ENCODE data around the gene DSG3.
"Not testable (repeated sequence)": the region's sequence is repeated elsewhere in the genome, so short reads cannot be mapped to it uniquely, and the experiment has no call there.

Gene DSG3

DNA sequence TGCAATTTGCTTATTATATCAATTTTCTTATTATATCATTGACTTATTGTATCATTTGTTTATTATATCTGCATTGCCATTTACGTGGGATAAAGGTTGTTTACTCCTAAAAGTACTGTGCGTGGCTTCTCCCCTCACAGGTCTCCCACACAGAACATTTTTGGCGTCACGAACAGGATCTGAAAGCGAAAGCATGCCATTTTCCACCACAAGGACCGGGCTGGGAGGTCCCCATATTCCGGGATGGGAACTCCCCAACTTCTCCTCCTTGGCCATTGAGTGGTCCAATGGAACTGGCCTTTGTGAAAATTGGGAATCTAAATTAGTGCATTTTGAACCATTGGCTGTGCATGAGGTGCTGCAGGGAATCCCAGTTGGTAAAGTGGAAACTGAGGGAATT lies 45.6 kb downstream of the DSG3 start:
- DNase-seq = no peak

DNA sequence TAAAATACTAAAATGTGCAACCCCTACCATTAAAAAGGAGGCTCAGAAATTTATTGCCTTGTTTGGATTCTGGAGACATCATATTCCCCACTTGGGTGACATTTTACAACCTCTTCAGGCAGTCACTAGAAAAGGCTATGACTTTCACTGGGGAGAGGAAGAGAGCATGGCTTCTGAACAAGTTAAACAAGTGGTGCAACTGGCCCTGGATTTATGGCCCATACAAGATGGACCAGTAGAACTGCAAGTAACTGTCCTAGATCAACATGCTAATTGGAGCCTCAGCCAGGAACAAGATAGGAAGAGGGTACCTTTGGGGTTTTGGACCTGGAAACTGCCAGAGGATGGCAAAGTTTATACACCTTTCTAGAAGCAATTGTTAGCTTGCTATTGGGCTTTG lies 46.4 kb downstream of the DSG3 start:
- no peak for DNase-seq

GRCh38 chr18:31494705-31495244 lies 47.2 kb downstream of the DSG3 start:
- DNase-seq = not testable (repeated sequence)

DNA sequence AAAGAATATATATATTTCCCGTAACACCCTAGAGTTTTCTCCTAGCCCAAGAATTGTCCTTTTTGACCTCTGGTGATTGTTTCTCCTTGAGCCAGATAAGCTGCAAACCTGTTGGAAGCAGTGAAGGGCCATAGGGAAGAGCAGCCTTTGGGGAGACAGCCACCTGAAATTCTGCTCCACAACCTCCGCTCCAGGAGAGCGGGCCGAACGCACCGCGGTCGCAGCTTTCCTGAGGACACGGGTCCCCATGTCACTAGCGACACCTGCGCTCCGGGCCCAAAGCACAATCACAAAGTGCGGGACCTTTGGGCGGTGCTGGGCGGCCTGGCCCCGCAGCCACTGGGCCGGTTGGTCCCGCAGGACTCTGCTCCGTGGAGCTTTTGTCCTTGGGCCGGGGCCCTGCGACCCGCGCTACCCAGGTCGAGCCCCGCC lies 49.9 kb downstream of the DSG3 start:
- DNase-seq = no peak

- DNase-seq = no peak
These were observed 50.5 kb downstream of the DSG3 start, which contains the start of gene DSG2 for GRCh38 chr18:31497836-31498573. DSG2 (plus strand) TSS chr18:31498177; CDS start chr18:31498252, 75 bp downstream.

- DNase-seq = no peak
These were observed 51.3 kb downstream of the DSG3 start for GRCh38 chr18:31498574-31499524.

GRCh38 chr18:31500051-31500688 lies 52.6 kb downstream of the DSG3 start:
- DNase-seq = no peak

GRCh38 chr18:31503011-31503410 lies 55.5 kb downstream of the DSG3 start:
- no peak for DNase-seq

- no peak for DNase-seq
These were observed 57.1 kb downstream of the DSG3 start for GRCh38 chr18:31504455-31505147.

GRCh38 chr18:31505156-31505555 lies 57.6 kb downstream of the DSG3 start:
- no peak for DNase-seq

GRCh38 chr18:31506024-31506742 lies 58.6 kb downstream of the DSG3 start:
- peak; percentile 26 for DNase-seq

DNA sequence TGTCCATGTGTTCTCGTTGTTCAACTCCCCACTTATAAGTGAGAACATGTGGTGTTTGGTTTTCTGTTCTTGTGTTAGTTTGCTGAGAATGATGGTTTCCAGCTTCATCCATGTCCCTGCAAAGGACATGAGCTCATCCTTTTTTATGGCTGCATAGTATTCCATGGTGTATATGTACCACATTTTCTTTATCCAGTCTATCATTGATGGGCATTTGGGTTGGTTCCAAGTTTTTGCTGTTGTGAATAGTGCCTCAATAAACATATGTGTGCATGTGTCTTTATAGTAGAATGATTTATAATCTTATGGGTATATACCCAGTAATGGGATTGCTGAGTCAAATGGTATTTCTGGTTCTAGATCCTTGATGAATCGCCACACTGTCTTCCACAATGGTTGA lies 59.6 kb downstream of the DSG3 start:
- DNase-seq = not testable (repeated sequence)

DNA sequence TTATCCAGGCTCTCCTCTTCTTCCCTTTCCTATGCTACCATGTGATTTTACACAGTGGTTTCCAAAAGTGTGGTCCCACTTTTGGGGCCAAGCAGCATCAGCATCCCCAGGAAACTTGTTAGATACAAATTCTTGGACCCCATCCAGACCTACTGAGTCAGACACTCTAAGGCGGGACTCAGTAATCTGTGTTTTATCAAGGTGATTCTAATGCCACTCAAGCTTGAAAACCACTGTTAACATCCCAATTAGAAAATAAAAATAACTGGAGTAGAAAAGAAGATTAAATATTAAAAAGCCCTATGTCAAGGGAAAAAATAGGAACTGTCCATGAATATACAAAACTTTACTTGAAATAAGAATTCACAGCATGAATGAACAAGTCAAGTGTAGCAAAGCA lies 61.2 kb downstream of the DSG3 start:
- DNase-seq = no peak

DNA sequence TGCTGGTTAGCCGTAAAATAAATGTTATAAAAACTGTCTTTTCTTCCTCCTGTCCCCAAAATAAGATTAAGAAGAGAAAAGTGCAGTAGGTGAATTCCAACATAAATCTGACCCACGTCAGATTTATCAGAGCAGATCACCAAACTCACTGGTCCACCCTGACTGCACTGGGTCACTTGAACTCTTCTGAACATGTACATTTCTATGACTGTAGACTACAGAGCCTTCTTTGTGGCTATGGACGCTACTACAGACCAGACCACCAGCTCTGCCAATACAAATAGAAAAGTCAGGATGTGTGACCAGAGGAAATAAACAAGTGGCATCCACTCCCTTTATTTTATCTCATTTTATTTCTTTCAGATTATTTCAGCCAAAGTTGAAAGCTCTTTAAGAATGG lies 62.0 kb downstream of the DSG3 start:
- no peak for DNase-seq

GRCh38 chr18:31510319-31510718 lies 62.8 kb downstream of the DSG3 start:
- DNase-seq = no peak

GRCh38 chr18:31511098-31511497 lies 63.6 kb downstream of the DSG3 start:
- peak; percentile 38 for DNase-seq

DNA sequence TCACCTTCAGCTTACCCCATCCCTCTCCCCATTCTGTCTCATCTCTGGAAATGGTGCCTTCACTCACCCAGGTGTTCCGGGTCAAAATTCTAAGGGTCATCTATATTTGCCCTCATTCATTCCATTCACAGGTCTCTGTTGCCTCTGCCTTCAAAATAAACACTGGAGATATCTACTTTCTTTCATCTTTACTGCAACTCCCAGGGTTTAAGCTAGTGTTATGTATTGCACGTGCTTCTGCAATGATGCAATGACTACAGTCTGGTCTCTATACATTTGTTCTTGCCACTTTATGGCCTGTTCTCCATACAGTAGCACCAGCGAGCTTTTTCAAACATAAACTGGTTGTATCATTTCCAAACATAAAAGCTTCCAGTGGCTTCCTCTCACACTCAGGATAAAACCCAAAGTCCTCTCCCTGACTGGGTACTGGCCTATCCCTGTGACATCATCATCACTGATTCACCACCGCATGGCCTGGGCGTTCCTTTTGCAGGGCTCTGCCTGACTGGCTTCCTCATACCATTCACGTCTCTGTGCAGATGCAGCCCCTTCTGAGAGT lies 64.7 kb downstream of the DSG3 start:
- no peak for DNase-seq

- no peak for DNase-seq
These were observed 65.8 kb downstream of the DSG3 start for GRCh38 chr18:31513189-31513935.

GRCh38 chr18:31516437-31516836 lies 68.9 kb downstream of the DSG3 start:
- no peak for DNase-seq

DNA sequence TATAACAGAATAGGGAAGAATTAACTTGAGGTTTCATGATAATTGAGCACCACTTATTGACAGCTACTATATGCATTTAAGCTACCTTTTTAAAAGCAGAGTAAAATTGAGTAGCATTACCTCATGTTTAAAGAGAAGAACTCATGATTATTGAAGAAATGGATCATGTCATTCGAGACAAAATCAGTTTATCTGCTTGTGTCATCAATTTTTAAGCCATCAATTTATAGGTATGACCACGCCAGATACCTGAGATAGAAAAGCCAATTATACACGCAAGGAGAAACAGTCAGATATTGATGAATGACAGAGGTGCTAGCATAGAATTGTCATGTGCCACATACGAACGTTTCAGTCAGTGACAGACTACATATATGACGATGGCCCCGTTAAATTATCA lies 78.8 kb downstream of the DSG3 start:
- DNase-seq = no peak
